ENCODE measurements around the gene CIC.
"Not testable (repeated sequence)": the region's sequence is repeated elsewhere in the genome, so short reads cannot be mapped to it uniquely, and the experiment has no call there.

Gene CIC

GRCh38 chr19:42255766-42256745 lies 13.0 kb upstream of the CIC start:
- DNase-seq = no peak

GRCh38 chr19:42257842-42258241 lies 11.2 kb upstream of the CIC start:
- not testable (repeated sequence) for DNase-seq

GRCh38 chr19:42261763-42262162 lies 7.3 kb upstream of the CIC start:
- DNase-seq = no peak

- not testable (repeated sequence) for DNase-seq
Measured at GRCh38 chr19:42266105-42266504, 2.9 kb upstream of the CIC start.

GRCh38 chr19:42266928-42267603 lies 2.0 kb upstream of the CIC start:
- DNase-seq = not testable (repeated sequence)

GRCh38 chr19:42267644-42268141 lies 1.4 kb upstream of the CIC start:
- no peak for DNase-seq

- DNase-seq = peak; percentile 99
Measured at GRCh38 chr19:42268142-42268703, 829 bp upstream of the CIC start.

GRCh38 chr19:42269478-42270345 lies 660 bp downstream of the CIC start:
- no peak for DNase-seq

- DNase-seq = no peak
Measured at GRCh38 chr19:42270346-42271044, 1.4 kb downstream of the CIC start.

GRCh38 chr19:42271045-42271419 lies 2.0 kb downstream of the CIC start:
- DNase-seq = no peak

- DNase-seq = no peak
Measured at GRCh38 chr19:42271861-42272534, 2.9 kb downstream of the CIC start.

- DNase-seq = no peak
Measured at GRCh38 chr19:42272535-42272897, 3.5 kb downstream of the CIC start.

- DNase-seq = no peak
Measured at GRCh38 chr19:42272989-42273406, 3.9 kb downstream of the CIC start.

GRCh38 chr19:42273407-42274064 lies 4.5 kb downstream of the CIC start:
- DNase-seq = no peak

- DNase-seq = no peak
Measured at GRCh38 chr19:42274065-42274682, 5.1 kb downstream of the CIC start.

- DNase-seq = no peak
Measured at GRCh38 chr19:42275103-42275502, 6.1 kb downstream of the CIC start.

GRCh38 chr19:42275517-42275916 lies 6.5 kb downstream of the CIC start:
- DNase-seq = no peak

- no peak for DNase-seq
Measured at GRCh38 chr19:42276284-42276683, 7.2 kb downstream of the CIC start.

- no peak for DNase-seq
Measured at GRCh38 chr19:42276821-42277220, 7.8 kb downstream of the CIC start.

- DNase-seq = no peak
Measured at GRCh38 chr19:42277821-42278451, 8.9 kb downstream of the CIC start.
